ENCODE measurements around the gene DOCK10. TPM values are rescaled to one million over a fixed set of nuclear protein-coding genes. Genes with fewer than 3 reads are reported as not detected.

Gene DOCK10
- total RNA-seq, 1 donor from 2014 or later = 14.3 TPM

DNA sequence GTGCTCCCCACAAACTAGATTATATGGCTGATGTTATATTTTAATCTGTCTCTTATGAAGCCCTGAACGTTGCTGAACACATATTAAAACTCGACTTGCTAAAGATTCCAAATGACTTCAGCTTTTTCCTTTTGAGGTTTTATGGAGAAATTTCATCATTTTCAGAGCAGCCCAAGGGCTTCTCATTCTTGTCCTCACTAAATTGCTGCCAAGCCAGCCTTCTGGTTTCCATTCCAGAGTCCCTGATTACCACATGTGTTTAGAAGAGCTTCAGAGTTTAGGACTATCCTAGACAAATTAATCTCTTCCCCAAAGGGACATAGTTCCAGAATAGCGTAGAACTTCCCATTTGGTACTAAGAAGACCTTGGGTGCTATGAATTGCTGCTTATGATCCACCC, 248.3 kb downstream of the DOCK10 start:
- Mint-ChIP-seq H3K4me3 (ENCODE audit: unreplicated experiment) (no peak overlapping the region), H3K27ac (ENCODE audit: unreplicated experiment) (no peak overlapping the region), H3K4me1 (ENCODE audit: low read depth) (no peaks in the 10 kb centered on the region), H3K9me3 (ENCODE audit: low read depth) (no peaks in the 10 kb centered on the region), H3K36me3 (ENCODE audit: low read depth) (peaks cover 35% of the 10 kb centered on the region), H3K27me3 (ENCODE audit: low read depth) (no peaks in the 10 kb centered on the region)
- no peak for DNase-seq (ENCODE audit: low spot score)
- TF ChIP-seq, protein P1, sequence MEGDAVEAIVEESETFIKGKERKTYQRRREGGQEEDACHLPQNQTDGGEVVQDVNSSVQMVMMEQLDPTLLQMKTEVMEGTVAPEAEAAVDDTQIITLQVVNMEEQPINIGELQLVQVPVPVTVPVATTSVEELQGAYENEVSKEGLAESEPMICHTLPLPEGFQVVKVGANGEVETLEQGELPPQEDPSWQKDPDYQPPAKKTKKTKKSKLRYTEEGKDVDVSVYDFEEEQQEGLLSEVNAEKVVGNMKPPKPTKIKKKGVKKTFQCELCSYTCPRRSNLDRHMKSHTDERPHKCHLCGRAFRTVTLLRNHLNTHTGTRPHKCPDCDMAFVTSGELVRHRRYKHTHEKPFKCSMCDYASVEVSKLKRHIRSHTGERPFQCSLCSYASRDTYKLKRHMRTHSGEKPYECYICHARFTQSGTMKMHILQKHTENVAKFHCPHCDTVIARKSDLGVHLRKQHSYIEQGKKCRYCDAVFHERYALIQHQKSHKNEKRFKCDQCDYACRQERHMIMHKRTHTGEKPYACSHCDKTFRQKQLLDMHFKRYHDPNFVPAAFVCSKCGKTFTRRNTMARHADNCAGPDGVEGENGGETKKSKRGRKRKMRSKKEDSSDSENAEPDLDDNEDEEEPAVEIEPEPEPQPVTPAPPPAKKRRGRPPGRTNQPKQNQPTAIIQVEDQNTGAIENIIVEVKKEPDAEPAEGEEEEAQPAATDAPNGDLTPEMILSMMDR (IDR thresholded peaks at IDR 0.05) = no peak

GRCh38 chr2:224786848-224787247, 255.4 kb downstream of the DOCK10 start:
- Mint-ChIP-seq H3K36me3 (ENCODE audit: low read depth) (peaks cover 26% of the 10 kb centered on the region), H3K4me1 (ENCODE audit: low read depth) (peaks cover 17% of the 10 kb centered on the region), H3K27me3 (ENCODE audit: low read depth) (no peaks in the 10 kb centered on the region), H3K9me3 (ENCODE audit: low read depth) (no peaks in the 10 kb centered on the region), H3K4me3 (ENCODE audit: unreplicated experiment) (no peak overlapping the region), H3K27ac (ENCODE audit: unreplicated experiment) (no peak overlapping the region)
- no peak for DNase-seq (ENCODE audit: low spot score)
- TF ChIP-seq, protein P1 (IDR thresholded peaks at IDR 0.05) = no peak

DNA sequence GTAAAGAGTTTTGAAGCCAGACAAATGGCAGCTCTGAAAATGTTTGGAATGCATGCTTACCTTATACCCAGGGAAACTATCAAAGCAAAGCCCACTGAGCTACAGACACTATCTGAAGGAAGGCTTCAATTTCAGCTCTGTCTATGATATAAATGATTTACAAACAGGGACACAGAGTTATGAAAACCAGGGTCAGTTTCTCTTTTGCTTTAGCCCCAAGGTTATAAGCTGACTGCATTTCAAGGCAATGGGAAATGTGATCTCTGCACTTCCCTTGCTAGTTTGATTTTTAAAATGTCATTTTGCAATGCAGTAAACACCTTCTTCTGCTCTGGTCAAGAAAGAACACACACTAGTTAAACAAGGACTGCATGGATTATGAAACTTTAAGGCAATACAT, 260.9 kb downstream of the DOCK10 start:
- Mint-ChIP-seq H3K4me1 (ENCODE audit: low read depth) (peaks cover 50% of the 10 kb centered on the region), H3K27me3 (ENCODE audit: low read depth) (no peaks in the 10 kb centered on the region), H3K9me3 (ENCODE audit: low read depth) (no peaks in the 10 kb centered on the region), H3K27ac (ENCODE audit: unreplicated experiment) (no peak overlapping the region), H3K4me3 (ENCODE audit: unreplicated experiment) (no peak overlapping the region), H3K36me3 (ENCODE audit: low read depth) (peaks cover 10% of the 10 kb centered on the region)
- no peak for DNase-seq (ENCODE audit: low spot score)
- TF ChIP-seq, protein P1 (IDR thresholded peaks at IDR 0.05) = no peak

DNA sequence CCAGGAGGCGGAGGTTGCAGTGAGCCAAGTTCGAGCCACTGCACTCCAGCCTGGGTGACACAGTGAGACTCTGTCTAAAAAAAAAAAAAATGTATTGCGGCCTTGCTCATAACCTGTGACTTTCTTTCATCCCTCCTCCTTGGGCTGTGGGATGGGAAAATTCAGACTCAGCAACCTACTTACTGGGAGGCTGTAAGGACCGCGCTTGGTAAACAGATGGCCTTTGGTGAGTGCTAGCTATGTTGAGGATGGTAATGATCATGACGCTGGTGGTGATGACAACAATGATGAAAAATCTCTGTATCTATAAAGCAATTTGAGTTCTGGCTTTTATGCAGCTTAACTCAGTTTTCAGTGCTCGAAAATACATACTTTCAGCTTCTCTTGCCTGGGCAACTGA, 261.4 kb downstream of the DOCK10 start:
- no peak for DNase-seq (ENCODE audit: low spot score)
- no peaks in the 10 kb centered on the region for H3K27me3 Mint-ChIP-seq (ENCODE audit: low read depth)
- H3K4me3 Mint-ChIP-seq (ENCODE audit: unreplicated experiment) = no peak overlapping the region
- no peak overlapping the region for H3K27ac Mint-ChIP-seq (ENCODE audit: unreplicated experiment)
- peaks cover 7% of the 10 kb centered on the region for H3K36me3 Mint-ChIP-seq (ENCODE audit: low read depth)
- peaks cover 50% of the 10 kb centered on the region for H3K4me1 Mint-ChIP-seq (ENCODE audit: low read depth)
- TF ChIP-seq, protein P1 (IDR thresholded peaks at IDR 0.05) = no peak
- H3K9me3 Mint-ChIP-seq (ENCODE audit: low read depth) = no peaks in the 10 kb centered on the region

GRCh38 chr2:224780106-224780505, 262.2 kb downstream of the DOCK10 start:
- H3K4me1 Mint-ChIP-seq (ENCODE audit: low read depth) = peaks cover 50% of the 10 kb centered on the region
- H3K36me3 Mint-ChIP-seq (ENCODE audit: low read depth) = peaks cover 6% of the 10 kb centered on the region
- no peak overlapping the region for H3K4me3 Mint-ChIP-seq (ENCODE audit: unreplicated experiment)
- no peak for DNase-seq (ENCODE audit: low spot score)
- no peaks in the 10 kb centered on the region for H3K9me3 Mint-ChIP-seq (ENCODE audit: low read depth)
- peak overlapping the region; percentile 46 for H3K27ac Mint-ChIP-seq (ENCODE audit: unreplicated experiment)
- TF ChIP-seq, protein P1 (IDR thresholded peaks at IDR 0.05) = no peak
- H3K27me3 Mint-ChIP-seq (ENCODE audit: low read depth) = no peaks in the 10 kb centered on the region
